HUES6 (cell line): Measurements from ENCODE around the gene NLRC5.

Source experiments
- H3K27ac ChIP-seq: 2 replicates; pipeline ENCODE4 v1.7.0; 2013; ENCODE audit warnings: low read depth, mild to moderate bottlenecking, low read length, inconsistent platforms
- H3K27me3 ChIP-seq: 2 replicates; pipeline ENCODE4 v1.6.1; 2013; ENCODE audit warnings: low read length; ENCODE audit not compliant: control insufficient read depth, insufficient read depth
- H3K36me3 ChIP-seq: 2 replicates; pipeline ENCODE4 v1.6.1; 2013; ENCODE audit warnings: low read length; ENCODE audit not compliant: control insufficient read depth, insufficient read depth
- H3K4me1 ChIP-seq: 2 replicates; pipeline ENCODE4 v1.6.1; 2013; ENCODE audit warnings: low read length; ENCODE audit not compliant: control insufficient read depth, insufficient read depth
- H3K4me3 ChIP-seq: 2 replicates; pipeline ENCODE4 v1.5.1; 2013; ENCODE audit warnings: low read depth, low read length
- H3K9ac ChIP-seq: one replicate; pipeline ENCODE4 v1.6.1; 2013; ENCODE audit warnings: mild to moderate bottlenecking, low read length
- H3K9me3 ChIP-seq: 2 replicates; pipeline ENCODE4 v1.6.1; 2013; ENCODE audit warnings: low read depth, low read length; ENCODE audit not compliant: control insufficient read depth, insufficient read depth

NLRC5 gene

DNA sequence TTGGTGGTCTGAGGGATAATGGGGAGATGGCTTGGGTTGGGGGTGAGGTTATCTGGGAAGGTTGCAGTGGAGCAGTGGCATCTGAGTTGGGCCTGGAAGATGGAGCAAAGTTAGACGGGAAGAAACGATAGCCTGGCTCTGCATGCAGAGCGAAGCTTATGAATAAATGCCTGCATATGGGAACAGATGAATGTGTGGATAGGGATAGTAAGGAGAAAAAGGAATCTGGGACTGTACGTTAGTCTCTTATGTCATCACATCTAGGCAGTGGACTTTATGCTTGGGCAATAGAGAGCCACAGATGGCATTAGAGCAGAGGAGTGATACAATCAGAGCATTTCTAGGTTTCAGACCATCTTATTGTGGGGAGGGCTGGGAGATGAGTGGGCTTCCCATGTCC, 136.0 kb downstream of the NLRC5 start:
- Histone ChIP-seq H3K9me3 (0 out of 2 replicates have a peak, but pooled peaks cover 2% of the 10 kb centered on the region), H3K36me3 (no peaks in the 10 kb centered on the region), H3K9ac (no peak overlapping the region), H3K4me1 (no peaks in the 10 kb centered on the region), H3K27me3 (no peaks in the 10 kb centered on the region), H3K27ac (no peak overlapping the region), H3K4me3 (no peak overlapping the region)

DNA sequence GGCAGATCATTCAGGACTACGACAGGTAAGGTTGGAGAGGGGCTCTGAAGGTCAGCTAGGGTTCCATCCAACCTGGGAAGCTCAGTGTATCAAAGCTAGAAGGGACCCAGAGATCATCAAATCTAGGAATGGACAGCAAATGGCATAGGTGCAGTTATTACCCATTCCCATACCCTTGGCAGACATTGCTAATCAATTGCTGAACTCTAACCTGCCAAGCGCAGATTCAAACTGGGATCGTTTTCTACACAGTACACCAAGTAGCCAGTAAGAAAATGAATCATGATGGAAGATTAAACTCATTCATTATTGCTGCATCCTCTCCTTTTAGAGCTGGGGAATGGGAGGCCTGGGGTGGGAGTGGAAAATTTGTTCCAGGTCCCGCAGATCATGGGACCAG, 136.6 kb downstream of the NLRC5 start:
- H3K9ac ChIP-seq, result no peak overlapping the region
- H3K36me3 ChIP-seq, result no peaks in the 10 kb centered on the region
- H3K4me1 ChIP-seq, result no peaks in the 10 kb centered on the region
- no peak overlapping the region for H3K4me3 ChIP-seq
- 0 out of 2 replicates have a peak, but pooled peaks cover 2% of the 10 kb centered on the region for H3K9me3 ChIP-seq
- no peaks in the 10 kb centered on the region for H3K27me3 ChIP-seq
- no peak overlapping the region for H3K27ac ChIP-seq

DNA sequence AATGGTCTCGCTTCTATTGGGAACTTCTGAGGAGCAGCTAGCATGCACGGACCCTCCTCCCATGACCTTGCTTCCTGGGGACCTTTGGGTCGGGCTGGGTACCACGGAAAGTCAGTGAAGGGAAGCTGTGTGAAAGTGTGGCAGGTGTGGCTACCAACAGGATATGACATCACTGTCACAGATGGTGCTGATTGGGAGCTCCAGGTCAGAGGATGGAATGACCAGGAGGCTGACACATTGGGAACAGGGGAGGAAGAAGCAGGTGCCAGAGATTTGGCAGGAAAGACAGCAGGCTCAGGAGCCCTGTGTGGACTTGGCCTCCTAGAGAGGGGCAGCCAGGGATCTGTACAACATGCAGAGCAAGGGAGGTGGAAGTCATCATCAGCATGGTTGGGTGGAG, 137.1 kb downstream of the NLRC5 start:
- no peaks in the 10 kb centered on the region for H3K27me3 ChIP-seq
- H3K9ac ChIP-seq, result no peak overlapping the region
- H3K27ac ChIP-seq, result no peak overlapping the region
- no peaks in the 10 kb centered on the region for H3K36me3 ChIP-seq
- no peaks in the 10 kb centered on the region for H3K4me1 ChIP-seq
- H3K9me3 ChIP-seq, result 0 out of 2 replicates have a peak, but pooled peaks cover 2% of the 10 kb centered on the region
- no peak overlapping the region for H3K4me3 ChIP-seq

DNA sequence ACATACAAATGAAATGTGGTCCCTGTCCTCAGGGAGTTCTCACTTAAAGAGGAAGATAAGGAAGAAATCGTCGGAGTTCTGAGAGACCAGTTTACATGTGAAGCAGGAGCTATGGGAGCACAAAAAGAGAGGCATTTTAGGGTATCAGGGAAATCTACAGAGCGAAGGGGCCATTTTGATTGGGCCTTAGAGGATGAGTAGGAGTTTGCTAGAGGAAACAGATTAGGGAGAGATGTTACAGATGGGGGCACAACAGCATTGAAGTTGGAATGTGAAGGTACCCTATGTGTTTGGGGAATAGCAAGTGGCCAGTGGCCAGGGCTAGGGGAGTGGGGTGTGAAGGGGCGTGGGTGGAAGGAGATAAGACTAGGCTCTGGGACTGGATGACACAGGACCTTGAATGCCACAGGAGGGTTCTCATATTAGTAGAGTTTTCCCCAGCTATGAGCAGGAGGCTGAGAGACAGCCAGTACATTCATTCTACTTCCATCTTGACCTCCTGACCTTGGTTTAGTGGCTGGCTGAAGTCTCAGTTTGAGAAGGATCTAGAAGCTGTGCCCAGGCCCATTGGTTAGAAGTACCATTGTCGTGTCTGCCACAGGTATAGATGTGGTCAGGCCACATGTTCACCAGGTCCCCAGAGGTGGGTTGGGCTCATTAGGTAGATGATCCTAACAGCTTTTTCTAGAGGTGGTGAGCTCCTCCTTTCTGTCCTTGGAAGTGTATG, 137.8 kb downstream of the NLRC5 start:
- no peaks in the 10 kb centered on the region for H3K36me3 ChIP-seq
- H3K9me3 ChIP-seq, result 0 out of 2 replicates have a peak, but pooled peaks cover 2% of the 10 kb centered on the region
- H3K9ac ChIP-seq, result no peak overlapping the region
- H3K4me1 ChIP-seq, result no peaks in the 10 kb centered on the region
- H3K4me3 ChIP-seq, result no peak overlapping the region
- H3K27ac ChIP-seq, result no peak overlapping the region
- H3K27me3 ChIP-seq, result no peaks in the 10 kb centered on the region

DNA sequence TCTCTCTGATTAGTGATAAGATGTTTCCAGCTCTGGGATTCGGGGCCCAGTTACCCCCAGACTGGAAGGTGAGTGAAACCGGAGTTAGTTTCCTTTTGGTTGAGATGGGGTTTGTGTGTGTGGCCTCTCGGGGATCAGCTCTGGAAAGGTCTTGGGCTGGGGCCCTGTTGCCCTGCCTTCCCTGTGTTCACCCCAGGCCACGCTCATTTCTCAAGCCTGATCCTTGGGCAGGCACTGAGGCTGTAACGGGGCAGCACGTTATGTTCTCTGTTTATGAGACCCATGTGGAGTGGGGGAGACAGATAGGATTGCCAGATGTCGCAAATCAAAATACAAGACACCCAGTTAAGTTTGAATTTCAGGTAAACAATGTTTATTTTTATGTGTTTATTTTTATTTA, 138.5 kb downstream of the NLRC5 start:
- Histone ChIP-seq H3K27ac (no peak overlapping the region), H3K9ac (no peak overlapping the region)

DNA sequence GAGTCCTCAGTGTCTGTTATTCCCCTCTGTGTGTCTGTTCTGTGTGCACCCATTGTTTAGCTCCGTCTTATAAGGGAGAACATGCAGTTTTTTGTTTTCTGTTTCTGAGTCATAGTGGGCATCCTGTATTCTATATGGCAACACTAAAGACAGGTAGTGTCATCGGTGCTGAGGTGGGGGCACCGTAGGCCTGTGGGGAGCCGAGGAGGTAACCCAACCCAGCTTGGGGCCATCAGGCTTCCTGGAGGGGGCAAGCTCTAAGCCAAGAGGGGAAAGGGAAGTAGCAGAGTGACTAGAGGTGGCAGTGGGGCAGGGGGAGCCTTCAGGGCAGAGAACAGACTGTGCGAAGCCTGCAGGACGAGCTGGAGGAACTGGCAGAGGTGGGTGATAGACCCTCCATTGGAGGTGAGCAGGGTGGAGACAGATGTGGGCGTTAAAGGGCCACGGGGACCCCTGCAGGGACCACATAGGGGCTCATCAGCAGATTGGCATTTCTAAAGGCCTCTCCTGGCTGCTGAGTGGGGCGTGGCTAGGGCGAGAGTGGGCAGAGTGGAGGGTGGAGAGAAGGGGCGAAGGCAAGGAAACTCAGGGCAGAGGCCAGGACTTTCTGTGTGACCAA, 139.5 kb downstream of the NLRC5 start:
- Histone ChIP-seq H3K9me3 (0 out of 2 replicates have a peak, but pooled peaks cover 2% of the 10 kb centered on the region), H3K9ac (no peak overlapping the region)

More for the DNA sequence above, 138.5 kb downstream of the NLRC5 start:
- no peaks in the 10 kb centered on the region for H3K4me1 ChIP-seq
- no peaks in the 10 kb centered on the region for H3K36me3 ChIP-seq
- no peak overlapping the region for H3K4me3 ChIP-seq
- 0 out of 2 replicates have a peak, but pooled peaks cover 2% of the 10 kb centered on the region for H3K9me3 ChIP-seq
- H3K27me3 ChIP-seq, result no peaks in the 10 kb centered on the region

DNA sequence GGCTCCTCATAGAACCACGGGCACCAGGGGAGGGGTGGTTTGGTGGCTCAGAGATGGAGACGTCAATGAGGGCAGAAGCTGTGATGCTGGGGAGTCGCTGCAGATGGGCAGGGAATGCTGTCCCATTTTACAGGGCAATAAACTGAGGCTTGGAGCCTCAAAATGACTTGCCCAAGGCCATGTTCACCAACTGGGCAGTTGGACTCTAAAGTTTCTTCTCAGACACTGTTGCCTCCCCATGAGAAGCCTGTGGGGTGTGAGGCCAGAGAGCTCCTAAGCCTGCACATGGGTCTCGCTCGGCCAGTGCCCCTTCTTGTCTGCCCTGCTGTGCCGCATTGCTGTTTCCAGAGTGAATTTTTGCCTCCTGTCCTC, 141.6 kb downstream of the NLRC5 start:
- Histone ChIP-seq H3K4me3 (no peak overlapping the region), H3K9ac (no peak overlapping the region), H3K9me3 (0 out of 2 replicates have a peak, but pooled peaks cover under 1% of the 10 kb centered on the region), H3K4me1 (peaks cover 6% of the 10 kb centered on the region), H3K27ac (no peak overlapping the region), H3K36me3 (no peaks in the 10 kb centered on the region), H3K27me3 (no peaks in the 10 kb centered on the region)

More for the DNA sequence above, 139.5 kb downstream of the NLRC5 start:
- H3K27ac ChIP-seq, result no peak overlapping the region
- H3K27me3 ChIP-seq, result no peaks in the 10 kb centered on the region
- H3K36me3 ChIP-seq, result no peaks in the 10 kb centered on the region
- H3K4me3 ChIP-seq, result no peak overlapping the region
- H3K4me1 ChIP-seq, result no peaks in the 10 kb centered on the region

DNA sequence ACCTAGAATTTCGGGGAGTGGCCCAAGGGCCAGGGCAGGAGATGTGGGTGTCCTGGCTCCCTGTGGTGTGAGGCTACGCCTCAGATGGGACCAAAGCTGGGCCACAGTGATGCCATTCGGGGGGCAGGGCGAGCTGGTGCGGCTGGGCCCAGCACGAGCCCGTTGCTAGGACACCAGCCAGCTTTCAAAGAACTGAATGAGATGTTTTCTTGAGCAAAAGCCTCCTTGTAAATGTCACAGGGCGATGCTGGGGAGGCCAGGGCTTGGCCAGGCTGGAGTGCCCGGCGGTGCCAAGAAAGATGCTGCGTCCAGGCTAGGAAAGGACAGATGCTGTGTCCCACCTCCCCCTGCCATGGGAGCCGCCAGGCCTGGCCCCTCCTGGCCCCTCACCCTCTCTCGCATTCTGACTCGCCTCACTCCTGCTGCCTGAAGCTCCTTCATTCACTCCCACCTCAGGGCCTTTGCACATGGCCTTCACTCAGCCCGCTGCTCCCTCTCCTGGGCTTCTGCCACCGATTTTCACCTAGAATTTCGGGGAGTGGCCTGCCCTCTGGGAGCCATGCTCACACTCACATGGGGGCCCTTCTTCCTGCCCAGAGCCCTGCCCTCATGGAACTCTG, 142.1 kb downstream of the NLRC5 start:
- H3K9ac ChIP-seq, result no peak overlapping the region

DNA sequence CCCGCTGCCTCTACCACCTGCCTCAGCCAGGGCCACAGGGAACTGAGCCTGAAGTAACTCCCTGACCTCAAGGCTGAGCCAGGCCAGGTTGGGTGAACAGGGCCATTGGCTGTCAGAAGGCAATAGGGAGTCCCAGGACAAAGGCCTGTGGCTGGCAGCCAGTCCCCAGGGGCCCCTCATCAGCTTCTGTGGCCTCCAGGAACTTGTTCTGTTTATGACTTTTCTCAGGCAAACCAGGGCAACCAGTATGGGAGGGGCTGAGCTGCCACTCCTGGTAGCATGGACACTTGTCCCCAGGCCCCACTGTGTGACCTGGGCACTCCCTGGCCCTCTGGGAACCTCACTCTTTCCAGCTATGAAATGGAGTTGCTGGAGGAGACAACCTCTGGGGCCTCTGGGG, 143.1 kb downstream of the NLRC5 start:
- Histone ChIP-seq H3K9ac (no peak overlapping the region), H3K27ac (no peak overlapping the region), H3K4me1 (peaks cover 6% of the 10 kb centered on the region), H3K9me3 (no peaks in the 10 kb centered on the region), H3K27me3 (no peaks in the 10 kb centered on the region), H3K36me3 (no peaks in the 10 kb centered on the region), H3K4me3 (no peak overlapping the region)

More for the DNA sequence above, 142.1 kb downstream of the NLRC5 start:
- H3K27ac ChIP-seq, result no peak overlapping the region
- H3K36me3 ChIP-seq, result no peaks in the 10 kb centered on the region
- H3K4me3 ChIP-seq, result no peak overlapping the region
- peaks cover 6% of the 10 kb centered on the region for H3K4me1 ChIP-seq
- no peaks in the 10 kb centered on the region for H3K27me3 ChIP-seq
- no peaks in the 10 kb centered on the region for H3K9me3 ChIP-seq

DNA sequence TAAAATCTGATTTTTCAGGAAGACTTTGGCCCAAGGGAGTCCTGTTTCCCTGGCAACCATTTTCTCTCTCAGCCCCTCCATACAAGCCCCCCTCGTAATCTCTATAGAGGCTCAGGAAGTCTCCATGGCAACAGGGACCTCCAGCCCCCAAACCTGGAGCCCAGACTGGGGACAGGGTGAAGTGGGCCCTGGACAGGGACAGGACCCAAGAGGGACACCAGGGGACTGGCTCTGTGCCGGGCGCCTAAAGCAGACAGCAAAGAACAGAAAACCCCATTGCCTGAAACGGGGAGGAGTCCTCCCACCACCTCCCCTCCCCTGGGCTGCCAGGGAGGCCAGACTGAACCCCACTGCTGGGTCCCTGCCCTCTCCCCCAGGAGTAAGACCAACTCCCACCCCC, 143.7 kb downstream of the NLRC5 start:
- Histone ChIP-seq H3K27me3 (no peaks in the 10 kb centered on the region), H3K4me1 (peaks cover 6% of the 10 kb centered on the region), H3K4me3 (no peak overlapping the region), H3K9me3 (no peaks in the 10 kb centered on the region), H3K27ac (no peak overlapping the region), H3K9ac (no peak overlapping the region), H3K36me3 (no peaks in the 10 kb centered on the region)
